Colonic mucosa (tissue), 4 donors: Measurements from ENCODE around the gene PRKCH. TPM values are rescaled to one million over a fixed set of nuclear protein-coding genes. Genes with fewer than 3 reads are reported as not detected.

Experiments
- DNase-seq: peaks from one replicate; pipeline ENCODE4 v3.0.0-alpha.2; 2020
- H3K27ac ChIP-seq: fragments of 200-600 bp; one replicate; pipeline ENCODE4 v1.8.0; 2021
- H3K27me3 ChIP-seq: fragments of 200-600 bp; one replicate; pipeline ENCODE4 v1.8.0; 2021
- H3K36me3 ChIP-seq: fragments of 200-600 bp; one replicate; pipeline ENCODE4 v1.8.0; 2021
- H3K4me1 ChIP-seq: fragments of 200-600 bp; one replicate; pipeline ENCODE4 v1.8.0; 2021; ENCODE audit warnings: mild to moderate bottlenecking
- H3K4me3 ChIP-seq: fragments of 200-600 bp; one replicate; pipeline ENCODE4 v1.8.0; 2021
- H3K9ac ChIP-seq, 2 donors: one replicate each; pipeline ENCODE4 v1.7.0; 2013; ENCODE audit warnings: control low read depth in 2 of 2, low read depth in 2 of 2, low read length in 2 of 2
- H3K9me3 ChIP-seq: fragments of 200-600 bp; one replicate; pipeline ENCODE4 v1.8.0; 2021
- intact Hi-C: fragments of 100-400 bp; cut with DNase I; formaldehyde crosslinking; loops from one replicate; pipeline ENCODE4 v1.14.1; 2022
- total RNA-seq, 2 donors: library from RNA; stranded (reverse); fragmentation: NEBNext Ultra II Directional in 1 of 2; extraction: Animal tissue kit (Norgen Biotek cat#: 25700) in 1 of 2; gene quantifications; one replicate each; pipeline ENCODE4 v1.2.1, GENCODE V29; 2021
- TF ChIP-seq, protein P1 (sequence below): fragments of 200-600 bp; IDR thresholded peaks from one replicate; pipeline ENCODE4 v1.8.0; 2022; ENCODE audit warnings: antibody characterized with exemption, mild to moderate bottlenecking
- donor health status: healthy.
- donor health status: DM: no; HTN: no; CAD: no.
- donor health status: DM: no; HTN: no; CAD: no.

PRKCH gene
- total RNA-seq, 2 donors from 2014 or later: 11.4 to 11.5 TPM

DNA sequence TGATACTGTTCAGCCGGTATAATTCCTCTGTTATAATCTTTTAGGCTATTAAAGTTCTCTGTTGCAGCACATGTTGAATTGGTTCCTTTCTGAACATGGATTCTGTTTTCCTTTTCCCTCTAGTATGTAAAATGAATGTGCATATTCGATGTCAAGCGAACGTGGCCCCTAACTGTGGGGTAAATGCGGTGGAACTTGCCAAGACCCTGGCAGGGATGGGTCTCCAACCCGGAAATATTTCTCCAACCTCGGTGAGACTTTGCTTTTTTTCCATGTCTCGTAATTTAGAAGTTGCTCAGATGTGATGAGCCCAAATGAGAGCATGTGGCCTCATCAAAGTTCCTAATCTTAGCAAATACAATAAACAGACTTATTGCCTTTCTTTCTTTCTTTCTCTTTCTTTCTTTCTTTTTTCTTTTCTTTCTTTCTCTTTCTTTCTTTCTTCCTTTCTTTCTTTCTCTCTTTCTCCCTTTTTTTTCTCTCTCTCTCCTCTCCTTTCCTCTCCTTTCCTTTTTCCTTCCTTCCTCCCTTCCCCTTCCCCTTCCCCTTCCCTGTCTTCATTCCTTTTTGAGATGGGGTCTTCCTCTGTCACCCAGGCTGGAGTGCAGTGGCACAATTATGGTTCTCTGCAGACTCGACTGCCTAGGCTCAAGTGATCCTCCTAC is 131.9 kb downstream of the PRKCH start:
- intact Hi-C loops: loop anchor here (5.0 kb wide), 1 partner anchor 679 kb away; no protein-coding TSS in a partner anchor
- no peaks in the 10 kb centered on the region for H3K27me3 ChIP-seq
- H3K36me3 ChIP-seq: no peaks in the 10 kb centered on the region
- TF ChIP-seq, protein P1, sequence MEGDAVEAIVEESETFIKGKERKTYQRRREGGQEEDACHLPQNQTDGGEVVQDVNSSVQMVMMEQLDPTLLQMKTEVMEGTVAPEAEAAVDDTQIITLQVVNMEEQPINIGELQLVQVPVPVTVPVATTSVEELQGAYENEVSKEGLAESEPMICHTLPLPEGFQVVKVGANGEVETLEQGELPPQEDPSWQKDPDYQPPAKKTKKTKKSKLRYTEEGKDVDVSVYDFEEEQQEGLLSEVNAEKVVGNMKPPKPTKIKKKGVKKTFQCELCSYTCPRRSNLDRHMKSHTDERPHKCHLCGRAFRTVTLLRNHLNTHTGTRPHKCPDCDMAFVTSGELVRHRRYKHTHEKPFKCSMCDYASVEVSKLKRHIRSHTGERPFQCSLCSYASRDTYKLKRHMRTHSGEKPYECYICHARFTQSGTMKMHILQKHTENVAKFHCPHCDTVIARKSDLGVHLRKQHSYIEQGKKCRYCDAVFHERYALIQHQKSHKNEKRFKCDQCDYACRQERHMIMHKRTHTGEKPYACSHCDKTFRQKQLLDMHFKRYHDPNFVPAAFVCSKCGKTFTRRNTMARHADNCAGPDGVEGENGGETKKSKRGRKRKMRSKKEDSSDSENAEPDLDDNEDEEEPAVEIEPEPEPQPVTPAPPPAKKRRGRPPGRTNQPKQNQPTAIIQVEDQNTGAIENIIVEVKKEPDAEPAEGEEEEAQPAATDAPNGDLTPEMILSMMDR: no peak
- H3K4me3 ChIP-seq: no peak overlapping the region
- H3K4me1 ChIP-seq: no peaks in the 10 kb centered on the region
- no peak for DNase-seq
- H3K9me3 ChIP-seq: no peaks in the 10 kb centered on the region
- H3K27ac ChIP-seq: no peak overlapping the region
- H3K9ac ChIP-seq: no peak overlapping the region

DNA sequence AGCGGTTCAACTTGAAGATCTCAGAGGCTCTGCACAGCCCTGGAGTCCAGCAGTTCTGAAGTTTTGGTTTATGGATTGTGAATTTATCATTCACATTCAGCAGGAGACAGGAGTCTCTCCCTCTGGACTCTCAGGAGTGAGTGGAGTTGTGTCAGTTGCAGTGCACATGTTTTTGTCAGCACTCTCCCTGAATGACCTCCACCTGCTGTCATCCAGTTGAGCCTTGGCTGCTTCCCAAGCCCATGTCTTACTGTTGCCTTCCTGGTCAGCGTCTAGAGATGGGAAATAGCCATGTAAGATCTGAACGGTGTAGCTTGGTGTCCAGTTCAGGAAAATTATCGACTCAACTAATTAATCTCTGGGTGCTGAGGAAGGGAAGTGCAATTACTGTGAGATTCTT is 133.2 kb downstream of the PRKCH start:
- intact Hi-C loops: loop anchor here (5.0 kb wide), 1 partner anchor 678 kb away; no protein-coding TSS in a partner anchor

DNA sequence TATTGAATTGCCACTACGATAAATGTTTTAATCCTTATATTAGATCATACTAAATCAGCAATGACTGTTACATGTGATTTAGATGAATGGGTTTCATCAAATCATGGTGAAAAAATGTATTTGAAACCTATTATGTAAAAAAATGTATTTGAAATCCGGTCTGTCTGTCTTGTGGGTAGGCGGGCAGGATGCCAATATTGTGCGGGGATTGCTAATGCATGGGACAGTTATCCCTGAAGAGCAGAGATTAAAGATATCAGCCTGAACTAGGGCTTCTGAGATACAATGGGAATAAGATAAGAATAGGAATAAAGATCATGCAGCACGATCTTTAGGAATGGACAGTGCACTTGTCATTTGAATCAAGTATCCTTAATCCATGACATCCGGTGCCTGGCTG is 134.0 kb downstream of the PRKCH start:
- Histone ChIP-seq H3K4me3 (no peak overlapping the region), H3K27me3 (no peaks in the 10 kb centered on the region), H3K36me3 (no peaks in the 10 kb centered on the region), H3K9ac (no peak overlapping the region), H3K27ac (no peak overlapping the region), H3K4me1 (no peaks in the 10 kb centered on the region), H3K9me3 (no peaks in the 10 kb centered on the region)
- intact Hi-C loops: loop anchor here (5.0 kb wide), 1 partner anchor 158 kb away; no protein-coding TSS in a partner anchor
- TF ChIP-seq, protein P1: no peak
- DNase-seq: no peak

More for the DNA sequence above, 133.2 kb downstream of the PRKCH start:
- H3K36me3 ChIP-seq: no peaks in the 10 kb centered on the region
- no peaks in the 10 kb centered on the region for H3K27me3 ChIP-seq
- TF ChIP-seq, protein P1: no peak
- no peak overlapping the region for H3K4me3 ChIP-seq
- no peaks in the 10 kb centered on the region for H3K4me1 ChIP-seq
- no peaks in the 10 kb centered on the region for H3K9me3 ChIP-seq
- DNase-seq: no peak
- H3K27ac ChIP-seq: no peak overlapping the region
- no peak overlapping the region for H3K9ac ChIP-seq

DNA sequence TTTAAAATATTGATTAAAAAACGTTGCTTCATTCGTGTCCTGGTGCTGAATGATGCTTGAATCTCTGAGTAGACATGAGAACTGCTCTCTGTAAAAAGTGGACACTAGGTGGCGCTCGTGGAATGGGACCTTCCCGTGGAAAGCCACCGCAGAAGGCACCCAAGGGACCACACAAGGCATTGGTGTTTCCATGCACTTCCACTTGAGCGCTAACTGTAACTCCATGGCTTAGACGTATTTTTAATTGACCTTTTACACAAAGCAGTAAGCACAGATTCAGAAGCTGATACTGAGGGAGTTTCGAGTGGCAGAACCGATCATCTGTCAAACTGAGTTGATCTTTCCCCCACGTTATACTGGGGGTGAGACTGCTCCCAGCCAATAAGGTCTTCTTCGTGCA is 135.3 kb downstream of the PRKCH start:
- H3K9ac ChIP-seq: no peak overlapping the region
- TF ChIP-seq, protein P1: peak; percentile 86
- no peaks in the 10 kb centered on the region for H3K36me3 ChIP-seq
- no peak overlapping the region for H3K27ac ChIP-seq
- peak; percentile 90 for DNase-seq
- H3K4me1 ChIP-seq: no peaks in the 10 kb centered on the region
- H3K4me3 ChIP-seq: no peak overlapping the region
- intact Hi-C loops: loop anchor here (5.0 kb wide), 1 partner anchor 159 kb away; no protein-coding TSS in a partner anchor
- no peaks in the 10 kb centered on the region for H3K9me3 ChIP-seq
- no peaks in the 10 kb centered on the region for H3K27me3 ChIP-seq

DNA sequence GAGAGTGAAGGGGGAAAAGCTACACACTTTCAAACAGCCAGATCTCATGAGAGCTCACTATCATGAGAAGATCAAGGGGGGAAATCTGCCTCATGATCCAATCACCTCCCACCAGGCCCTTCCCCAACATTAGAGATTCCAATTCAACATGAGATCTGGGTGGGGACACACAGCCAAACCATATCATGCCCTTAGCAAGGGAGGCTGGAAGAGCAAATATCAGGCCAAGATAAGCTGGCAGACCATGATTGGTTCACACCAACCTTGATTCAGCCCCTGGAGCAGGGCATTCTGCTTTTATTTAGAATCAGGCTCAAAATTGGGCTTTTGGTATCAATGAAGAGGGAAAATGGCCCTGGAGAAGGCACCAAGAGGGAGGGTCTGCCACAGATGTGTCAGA is 137.4 kb downstream of the PRKCH start:
- no peak overlapping the region for H3K27ac ChIP-seq
- no peak overlapping the region for H3K4me3 ChIP-seq
- H3K27me3 ChIP-seq: no peaks in the 10 kb centered on the region
- no peaks in the 10 kb centered on the region for H3K9me3 ChIP-seq
- H3K9ac ChIP-seq: no peak overlapping the region
- peaks cover 10% of the 10 kb centered on the region for H3K4me1 ChIP-seq
- no peak for DNase-seq
- no peaks in the 10 kb centered on the region for H3K36me3 ChIP-seq
- intact Hi-C loops: loop anchor here (5.0 kb wide), 1 partner anchor 161 kb away; no protein-coding TSS in a partner anchor
- TF ChIP-seq, protein P1: no peak
